Fibroblast of lung (primary cell): Measurements from ENCODE around the gene METAP1D.

Experiments used
- CTCF ChIP-seq, 2 donors: IDR thresholded peaks in 1 of 2; conservative IDR thresholded peaks in 1 of 2; 1 replicate in 1 of 2; 2 replicates in 1 of 2; pipeline ENCODE4 v1.5.1; 2011 to 2012; ENCODE audit warnings: low read length in 2 of 2, control low read depth in 1 of 2, inconsistent platforms in 1 of 2, low read depth in 1 of 2, mild to moderate bottlenecking in 1 of 2
- EZH2 ChIP-seq: IDR thresholded peaks from 2 replicates; pipeline ENCODE4 v1.5.1; 2012; ENCODE audit warnings: low read length, control low read depth, mild to moderate bottlenecking; ENCODE audit errors: missing control alignments

DNA sequence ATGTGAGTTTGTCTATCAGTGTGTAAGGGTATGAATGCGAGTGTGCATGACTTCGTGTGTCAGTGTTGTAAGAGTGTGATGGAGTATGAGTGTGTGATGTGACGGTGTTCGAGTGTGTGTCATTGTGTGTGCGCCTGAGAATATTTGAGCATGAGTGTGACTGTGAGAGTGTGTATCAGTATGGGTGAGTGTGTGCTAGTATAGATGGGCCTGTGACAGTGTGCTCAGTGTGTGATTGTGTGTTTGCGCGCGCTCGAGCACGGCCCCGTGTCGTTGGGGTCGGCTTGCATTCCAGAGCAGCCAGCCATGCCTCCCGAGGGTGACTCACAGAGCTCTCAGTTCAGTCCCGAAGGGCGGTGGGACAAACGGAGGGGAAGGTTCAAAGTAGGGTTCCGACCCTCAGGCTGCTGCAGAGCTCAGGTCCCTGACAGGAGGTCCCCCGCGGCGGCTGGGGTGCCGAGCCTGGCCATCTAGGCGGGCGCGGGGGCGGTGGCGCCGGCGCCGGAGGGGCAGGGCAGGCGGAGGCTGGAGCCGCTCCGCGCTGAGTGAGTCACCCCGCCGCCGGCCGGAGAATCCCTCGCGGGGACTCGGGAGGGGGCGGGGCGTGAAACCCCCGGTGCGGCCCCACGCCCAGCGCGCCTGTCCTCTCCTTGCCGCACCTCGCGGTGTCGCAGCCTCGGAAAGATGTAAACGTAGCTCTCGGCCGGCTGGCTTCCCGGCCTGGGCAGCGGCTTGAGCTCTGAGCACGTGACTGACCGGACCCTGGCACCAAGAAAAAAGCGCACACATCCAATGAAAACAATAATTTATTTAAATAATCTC is 99.1 kb downstream of the METAP1D start:
- TF ChIP-seq CTCF (conservative IDR thresholded peaks at IDR 0.05 in 1 of 2, IDR thresholded peaks at IDR 0.05 in 1 of 2; ENCODE audit: low read depth in 1 of 2, low read length in 2 of 2) = no peak
- TF ChIP-seq EZH2 = no peak
